Duodenal mucosa (tissue), 2 donors: ENCODE data around the gene PRKCA.

Experiments
- H3K27ac ChIP-seq: one replicate; pipeline ENCODE4 v1.7.0; 2013; ENCODE audit warnings: low read depth, low read length
- H3K27me3 ChIP-seq, 2 donors: one replicate each; pipeline ENCODE4 v1.7.0; 2013; ENCODE audit warnings: low read length in 2 of 2, control low read depth in 1 of 2; ENCODE audit not compliant: insufficient read depth in 2 of 2, control insufficient read depth in 1 of 2
- H3K36me3 ChIP-seq, 2 donors: one replicate each; pipeline ENCODE4 v1.7.0; 2013; ENCODE audit warnings: low read length in 2 of 2, control low read depth in 1 of 2; ENCODE audit not compliant: insufficient read depth in 2 of 2, control insufficient read depth in 1 of 2
- H3K4me1 ChIP-seq, 2 donors: one replicate each; pipeline ENCODE4 v1.7.0; 2013; ENCODE audit warnings: low read length in 2 of 2, control low read depth in 1 of 2; ENCODE audit not compliant: insufficient read depth in 2 of 2, control insufficient read depth in 1 of 2
- H3K4me3 ChIP-seq, 2 donors: one replicate each; pipeline ENCODE4 v1.7.0; 2013; ENCODE audit warnings: low read length in 2 of 2, low read depth in 1 of 2
- H3K9ac ChIP-seq, 2 donors: one replicate each; pipeline ENCODE4 v1.7.0; 2013; ENCODE audit warnings: low read length in 2 of 2, low read depth in 1 of 2
- H3K9me3 ChIP-seq, 2 donors: one replicate each; pipeline ENCODE4 v1.7.0; 2013; ENCODE audit warnings: low read length in 2 of 2, control low read depth in 1 of 2; ENCODE audit not compliant: control insufficient read depth in 1 of 2

The PRKCA gene

DNA sequence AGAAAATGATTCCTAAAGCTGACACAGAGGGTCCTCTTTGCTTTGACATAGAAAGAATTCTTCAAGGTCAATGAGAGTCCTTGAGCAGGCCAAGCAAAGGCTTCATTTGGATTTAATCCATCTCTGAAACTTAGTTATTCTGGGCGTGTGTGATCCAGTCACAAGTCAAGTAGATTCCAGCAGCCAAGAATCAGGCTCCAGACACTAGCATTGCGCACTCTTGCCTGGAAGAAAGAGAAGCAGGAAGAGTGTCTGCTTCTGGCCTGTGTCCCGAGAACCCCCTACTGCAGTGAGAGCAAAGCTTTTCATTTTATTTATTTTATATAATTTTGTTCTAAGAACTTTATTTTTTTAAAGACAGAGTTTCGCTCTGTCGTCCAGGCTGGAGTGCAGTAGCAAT is 444.3 kb downstream of the PRKCA start:
- Histone ChIP-seq H3K9me3 (no peaks in the 10 kb centered on the region), H3K36me3 (peaks cover 44 to 60% of the 10 kb centered on the region in 2 donors), H3K4me3 (no peak overlapping the region), H3K27me3 (no peaks in the 10 kb centered on the region), H3K9ac (no peak overlapping the region), H3K4me1 (no peaks in the 10 kb centered on the region), H3K27ac (no peak overlapping the region)

DNA sequence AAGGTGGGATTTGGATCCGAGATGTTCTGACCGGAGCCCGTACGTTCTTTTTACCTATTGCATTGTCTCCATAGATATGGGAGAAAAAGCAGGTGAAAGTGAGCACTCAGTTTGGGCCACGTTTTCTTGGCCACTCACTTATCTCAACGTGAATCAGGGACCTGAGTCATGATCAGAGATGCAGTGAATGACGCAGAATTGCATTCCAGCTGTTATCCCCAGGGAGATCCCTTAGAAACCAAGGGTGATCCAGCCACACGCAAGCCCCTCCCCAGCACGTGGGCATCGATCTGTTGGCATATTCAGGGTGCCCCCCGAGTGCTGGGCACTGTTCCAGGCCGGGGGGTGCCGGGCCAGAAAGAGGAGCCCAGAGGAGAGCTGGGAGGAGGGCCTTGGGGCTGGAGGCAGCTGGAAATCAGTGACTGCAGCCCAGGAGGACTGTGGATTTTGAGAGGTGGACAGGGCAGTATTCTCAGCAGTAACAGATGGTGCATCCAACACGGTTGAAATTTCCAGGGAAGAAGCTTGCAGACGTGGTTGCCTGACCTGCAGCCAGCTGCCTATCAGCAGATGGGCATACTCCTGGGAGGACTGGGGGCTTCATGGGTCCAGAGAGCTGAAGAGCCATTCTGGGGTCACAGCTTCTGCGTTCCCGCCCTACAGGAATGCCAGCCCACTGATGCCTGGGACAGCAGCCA is 445.3 kb downstream of the PRKCA start:
- H3K27me3 ChIP-seq: no peaks in the 10 kb centered on the region
- H3K36me3 ChIP-seq: peaks cover 36 to 50% of the 10 kb centered on the region in 2 donors
- H3K9me3 ChIP-seq: no peaks in the 10 kb centered on the region
- no peak overlapping the region for H3K9ac ChIP-seq
- no peak overlapping the region for H3K4me3 ChIP-seq
- no peak overlapping the region for H3K27ac ChIP-seq
- H3K4me1 ChIP-seq: no peaks in the 10 kb centered on the region

- peaks cover 35 to 43% of the 10 kb centered on the region in 2 donors for H3K36me3 ChIP-seq
These were observed 446.2 kb downstream of the PRKCA start for GRCh38 chr17:66748578-66748977.

GRCh38 chr17:66749217-66749832 is 446.9 kb downstream of the PRKCA start:
- Histone ChIP-seq H3K36me3 (peaks cover 32 to 42% of the 10 kb centered on the region in 2 donors), H3K27me3 (no peaks in the 10 kb centered on the region), H3K9ac (no peak overlapping the region), H3K4me1 (no peaks in the 10 kb centered on the region), H3K27ac (no peak overlapping the region), H3K4me3 (no peak overlapping the region), H3K9me3 (no peaks in the 10 kb centered on the region)

More at GRCh38 chr17:66748578-66748977, 446.2 kb downstream of the PRKCA start:
- H3K4me3 ChIP-seq: no peak overlapping the region
- no peak overlapping the region for H3K9ac ChIP-seq
- no peaks in the 10 kb centered on the region for H3K4me1 ChIP-seq
- no peaks in the 10 kb centered on the region for H3K27me3 ChIP-seq
- H3K27ac ChIP-seq: no peak overlapping the region
- H3K9me3 ChIP-seq: no peaks in the 10 kb centered on the region

DNA sequence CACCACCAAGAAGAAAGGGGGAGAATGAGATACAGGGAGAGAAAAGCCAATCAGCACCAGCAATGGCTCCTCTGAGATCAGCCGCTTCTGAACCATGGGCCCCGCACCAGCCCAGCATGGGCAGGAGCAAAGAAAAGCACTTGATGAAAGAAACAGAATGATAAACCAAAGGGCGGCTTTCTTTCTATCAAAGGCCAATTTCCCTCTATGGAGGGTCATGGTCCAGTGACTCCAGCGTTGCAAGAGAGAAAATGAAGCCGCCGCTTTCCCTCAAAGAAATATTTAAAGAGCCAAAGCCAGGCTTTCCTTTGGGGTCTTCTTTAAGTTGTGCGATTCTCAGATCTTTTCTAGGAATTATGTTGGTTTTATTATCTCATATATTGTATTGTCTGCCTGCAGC is 447.7 kb downstream of the PRKCA start:
- Histone ChIP-seq H3K36me3 (peaks cover 33 to 41% of the 10 kb centered on the region in 2 donors), H3K4me3 (no peak overlapping the region), H3K9me3 (no peaks in the 10 kb centered on the region), H3K9ac (no peak overlapping the region), H3K27me3 (no peaks in the 10 kb centered on the region), H3K27ac (no peak overlapping the region), H3K4me1 (no peaks in the 10 kb centered on the region)

- no peaks in the 10 kb centered on the region for H3K9me3 ChIP-seq
- H3K9ac ChIP-seq: no peak overlapping the region
- no peaks in the 10 kb centered on the region for H3K4me1 ChIP-seq
- no peak overlapping the region for H3K4me3 ChIP-seq
- H3K27ac ChIP-seq: no peak overlapping the region
- peaks cover 35 to 40% of the 10 kb centered on the region in 2 donors for H3K36me3 ChIP-seq
- H3K27me3 ChIP-seq: no peaks in the 10 kb centered on the region
These were observed 448.5 kb downstream of the PRKCA start for GRCh38 chr17:66750781-66751543.

DNA sequence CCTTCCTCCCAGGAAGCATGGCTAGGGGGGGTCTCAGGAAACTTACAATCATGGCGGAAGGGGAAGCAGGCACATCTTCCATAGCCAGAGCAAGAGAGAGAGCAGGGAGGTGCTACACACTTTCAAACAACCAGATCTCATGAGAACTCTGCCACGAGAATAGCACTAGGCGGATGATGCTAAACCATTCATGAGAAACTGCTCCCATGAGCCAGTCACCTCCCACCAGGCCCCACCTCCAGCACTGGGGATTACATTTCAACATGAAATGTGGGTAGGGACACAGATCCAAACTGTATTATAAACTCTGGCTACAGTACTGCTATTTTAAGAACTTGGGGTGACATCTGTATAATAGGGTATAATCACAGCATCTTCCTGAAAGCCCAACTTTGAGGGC is 449.4 kb downstream of the PRKCA start:
- H3K27ac ChIP-seq: no peak overlapping the region

DNA sequence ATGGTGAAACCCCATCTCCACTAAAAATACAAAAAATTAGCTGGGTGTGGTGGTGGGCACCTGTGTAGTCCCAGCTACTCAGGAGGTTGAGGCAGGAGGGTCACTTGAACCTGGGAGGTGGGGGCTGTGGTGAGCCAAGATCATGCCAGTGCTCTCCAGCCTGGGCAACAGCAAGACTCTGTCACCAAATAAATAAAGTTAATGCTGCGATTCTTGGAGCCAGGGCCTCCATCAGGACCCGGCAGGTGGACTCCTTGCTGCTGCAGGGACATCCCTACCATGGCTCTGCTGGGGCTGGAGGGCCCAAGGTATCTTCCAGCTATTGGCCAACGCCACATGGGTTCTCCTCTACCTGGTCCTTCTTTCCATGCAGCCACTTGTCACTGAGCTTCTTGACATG is 450.0 kb downstream of the PRKCA start:
- Histone ChIP-seq H3K9ac (no peak overlapping the region), H3K36me3 (peaks cover 32 to 39% of the 10 kb centered on the region in 2 donors)

More for the DNA sequence above, 449.4 kb downstream of the PRKCA start:
- Histone ChIP-seq H3K27me3 (no peaks in the 10 kb centered on the region), H3K36me3 (peaks cover 35 to 40% of the 10 kb centered on the region in 2 donors), H3K9me3 (no peaks in the 10 kb centered on the region), H3K4me1 (no peaks in the 10 kb centered on the region), H3K4me3 (no peak overlapping the region), H3K9ac (no peak overlapping the region)

GRCh38 chr17:66753126-66753920 is 450.9 kb downstream of the PRKCA start:
- no peaks in the 10 kb centered on the region for H3K27me3 ChIP-seq
- H3K27ac ChIP-seq: no peak overlapping the region
- peaks cover 30 to 31% of the 10 kb centered on the region in 2 donors for H3K36me3 ChIP-seq
- no peaks in the 10 kb centered on the region for H3K9me3 ChIP-seq
- H3K9ac ChIP-seq: no peak overlapping the region
- no peaks in the 10 kb centered on the region for H3K4me1 ChIP-seq
- H3K4me3 ChIP-seq: no peak overlapping the region

More for the DNA sequence above, 450.0 kb downstream of the PRKCA start:
- Histone ChIP-seq H3K27ac (no peak overlapping the region), H3K9me3 (no peaks in the 10 kb centered on the region), H3K4me3 (no peak overlapping the region), H3K27me3 (no peaks in the 10 kb centered on the region), H3K4me1 (no peaks in the 10 kb centered on the region)
